Upper lobe of left lung (tissue), 4 donors: ENCODE measurements around the gene UMAD1.

Source experiments
- CTCF ChIP-seq, 6 experiments: fragments of 450-650 bp in 4 of 6; fragments of 200-600 bp in 2 of 6; sonication (generic) in 2 of 6; IDR thresholded peaks; one replicate each; pipeline ENCODE4 v1.5.1; 2016 to 2019; ENCODE audit warnings: antibody characterized with exemption in 6 of 6
- EP300 ChIP-seq, 4 donors: sonication (generic); formaldehyde crosslinking; IDR thresholded peaks; one replicate each; pipeline ENCODE4 v1.5.1; 2017; ENCODE audit warnings: antibody characterized with exemption in 4 of 4, control low read depth in 2 of 4
- POLR2A ChIP-seq, 4 donors: fragments of 450-650 bp; IDR thresholded peaks; one replicate each; pipeline ENCODE4 v1.5.1; 2016 to 2017; ENCODE audit warnings: antibody characterized with exemption in 4 of 4, mild to moderate bottlenecking in 2 of 4
- POLR2AphosphoS5 ChIP-seq, 2 donors: sonication (generic); formaldehyde crosslinking; IDR thresholded peaks; one replicate each; pipeline ENCODE4 v1.5.1; 2017; ENCODE audit warnings: antibody characterized with exemption in 2 of 2

DNA sequence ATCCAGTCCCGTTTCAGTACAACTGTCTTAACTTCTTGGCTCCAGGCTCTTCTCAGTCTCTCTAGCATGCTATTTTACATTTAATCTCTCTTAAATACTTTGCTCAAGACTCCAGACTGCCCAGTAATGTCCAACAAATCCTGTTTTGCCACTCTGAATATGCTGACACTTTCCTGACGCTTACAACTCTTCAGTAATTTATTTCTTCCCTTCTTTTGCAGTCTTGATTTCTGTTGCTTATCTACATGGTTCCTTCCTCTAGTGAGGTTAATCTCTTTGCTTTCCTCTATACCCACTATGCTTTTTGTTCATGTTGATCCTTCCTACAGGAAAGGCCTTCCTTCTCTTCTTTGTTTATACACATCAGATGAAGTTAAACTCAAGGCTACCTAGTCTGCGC, 23.7 kb downstream of the UMAD1 start:
- no peak for TF ChIP-seq EP300 (IDR thresholded peaks at IDR 0.05)
- no peak for TF ChIP-seq CTCF (IDR thresholded peaks at IDR 0.05)
- no peak for TF ChIP-seq POLR2A (IDR thresholded peaks at IDR 0.05)
- TF ChIP-seq POLR2AphosphoS5 (IDR thresholded peaks at IDR 0.05), result no peak
